Liver (tissue), 9 donors: ENCODE measurements around the gene KRTAP5-1. TPM values are rescaled to one million over a fixed set of nuclear protein-coding genes. Genes with fewer than 3 reads are reported as not detected.

Source experiments
- DNase-seq: peaks from one replicate; pipeline ENCODE4 v3.0.0-alpha.2; 2017; ENCODE audit warnings: low spot score
- H3K27ac ChIP-seq, 2 donors: one replicate each; pipeline ENCODE4 v1.7.0; 2013; ENCODE audit warnings: inconsistent platforms in 2 of 2, low read length in 2 of 2, control low read depth in 1 of 2, low read depth in 1 of 2, mild to moderate bottlenecking in 1 of 2
- H3K27me3 ChIP-seq, 4 donors: one replicate each; pipeline versions ENCODE4 v1.6.1 to v1.7.0; 2013; ENCODE audit warnings: low read length in 3 of 4, inconsistent platforms in 1 of 4, mild to moderate bottlenecking in 1 of 4, moderate library complexity in 1 of 4; ENCODE audit not compliant: control insufficient read depth in 4 of 4, insufficient read depth in 4 of 4
- H3K36me3 ChIP-seq, 4 donors: one replicate each; pipeline versions ENCODE4 v1.6.1 to v1.7.0; 2013; ENCODE audit warnings: low read length in 3 of 4, mild to moderate bottlenecking in 3 of 4, low read depth in 1 of 4, moderate library complexity in 1 of 4; ENCODE audit not compliant: control insufficient read depth in 4 of 4, insufficient read depth in 3 of 4
- H3K4me1 ChIP-seq, 4 donors: one replicate each; pipeline versions ENCODE4 v1.6.1 to v1.7.0; 2013; ENCODE audit warnings: low read length in 3 of 4, mild to moderate bottlenecking in 3 of 4, moderate library complexity in 1 of 4; ENCODE audit not compliant: control insufficient read depth in 4 of 4, insufficient read depth in 4 of 4
- H3K4me3 ChIP-seq, 3 donors: one replicate each; pipeline versions ENCODE4 v1.6.1 to v1.7.0; 2013; ENCODE audit warnings: low read length in 3 of 3, control low read depth in 1 of 3, low read depth in 1 of 3, mild to moderate bottlenecking in 1 of 3
- H3K9ac ChIP-seq, 2 donors: one replicate each; pipeline ENCODE4 v1.7.0; 2013; ENCODE audit warnings: low read length in 2 of 2, mild to moderate bottlenecking in 2 of 2, moderate library complexity in 2 of 2, control low read depth in 1 of 2, low read depth in 1 of 2
- H3K9me3 ChIP-seq, 4 donors: one replicate each; pipeline versions ENCODE4 v1.6.1 to v1.7.0; 2013; ENCODE audit warnings: low read length in 3 of 4; ENCODE audit not compliant: control insufficient read depth in 4 of 4
- EGR1 ChIP-seq, 2 donors: IDR thresholded peaks; 2 replicates each; pipeline ENCODE4 v1.6.1; 2016 to 2018; ENCODE audit warnings: antibody characterized with exemption in 2 of 2, low read depth in 2 of 2
- FOXA1 ChIP-seq: IDR thresholded peaks from 2 replicates; pipeline ENCODE4 v1.6.1; 2016; ENCODE audit warnings: antibody characterized with exemption
- FOXA2 ChIP-seq: IDR thresholded peaks from 2 replicates; pipeline ENCODE4 v1.6.1; 2016; ENCODE audit warnings: antibody characterized with exemption
- GABPA ChIP-seq, 2 donors: IDR thresholded peaks in 1 of 2; conservative IDR thresholded peaks in 1 of 2; 2 replicates each; pipeline ENCODE4 v1.6.1; 2016; ENCODE audit warnings: antibody characterized with exemption in 2 of 2, mild to moderate bottlenecking in 1 of 2, moderate library complexity in 1 of 2
- HNF4A ChIP-seq, 2 donors: conservative IDR thresholded peaks; 2 replicates each; pipeline ENCODE4 v1.6.1; 2016; ENCODE audit warnings: antibody characterized with exemption in 2 of 2, mild to moderate bottlenecking in 2 of 2
- HNF4G ChIP-seq: IDR thresholded peaks from 2 replicates; pipeline ENCODE4 v1.6.1; 2016; ENCODE audit warnings: antibody characterized with exemption
- JUND ChIP-seq, 2 donors: IDR thresholded peaks; 2 replicates each; pipeline ENCODE4 v1.6.1; 2016; ENCODE audit warnings: antibody characterized with exemption in 2 of 2
- NR2F2 ChIP-seq: IDR thresholded peaks from 2 replicates; pipeline ENCODE4 v1.6.1; 2016; ENCODE audit warnings: antibody characterized with exemption
- RAD21 ChIP-seq, 2 donors: IDR thresholded peaks; 2 replicates each; pipeline ENCODE4 v1.6.1; 2016; ENCODE audit warnings: antibody characterized with exemption in 2 of 2, mild to moderate bottlenecking in 2 of 2
- RXRA ChIP-seq, 2 donors: IDR thresholded peaks; 2 replicates each; pipeline ENCODE4 v1.6.1; 2017 to 2018; ENCODE audit warnings: antibody characterized with exemption in 2 of 2, mild to moderate bottlenecking in 1 of 2
- SP1 ChIP-seq: IDR thresholded peaks from 2 replicates; pipeline ENCODE4 v1.6.1; 2018; ENCODE audit warnings: antibody characterized with exemption, mild to moderate bottlenecking
- TAF1 ChIP-seq: conservative IDR thresholded peaks from 2 replicates; pipeline ENCODE4 v1.6.1; 2016; ENCODE audit warnings: antibody characterized with exemption, mild to moderate bottlenecking
- YY1 ChIP-seq: IDR thresholded peaks from 2 replicates; pipeline ENCODE4 v1.6.1; 2016; ENCODE audit warnings: antibody characterized with exemption, mild to moderate bottlenecking
- WGBS: extraction: QIAGEN DNeasy Blood & Tissue Kit; methylation state at CpG from one replicate; pipeline ENCODE4 v1.1.7; 2013; 5-methylcytosine and 5-hydroxymethylcytosine counted together
- polyA plus RNA-seq, 2 donors: library from polyadenylated mRNA; stranded (reverse) in 1 of 2; unstranded in 1 of 2; fragments of 200-250 nt in 1 of 2; fragments of >200 nt in 1 of 2; fragmentation: Nextera tagmentation in 1 of 2; extraction: Ambion mirVana in 1 of 2; gene quantifications; one replicate each; pipeline versions ENCODE4 v1.2.1 to v1.2.3, GENCODE V29; 2013 to 2015
- total RNA-seq, 2 donors: library from RNA; depleted of rRNA; stranded (reverse); fragments of >200 nt; gene quantifications; one replicate each; pipeline ENCODE4 v1.2.3, GENCODE V29; 2014
- TF ChIP-seq, protein P1 (sequence below): fragments of 150-350 bp; IDR thresholded peaks from 2 replicates; pipeline ENCODE4 v1.5.1; 2017; ENCODE audit warnings: improper control_type of control experiment, low read depth, low read length; ENCODE audit not compliant: missing input control
- TF ChIP-seq, protein P2 (sequence below): IDR thresholded peaks from 2 replicates; pipeline ENCODE4 v1.6.1; 2016; ENCODE audit warnings: antibody characterized with exemption
- TF ChIP-seq, protein P3 (sequence below): IDR thresholded peaks from 2 replicates; pipeline ENCODE4 v1.6.1; 2016; ENCODE audit warnings: antibody characterized with exemption
- TF ChIP-seq, protein P4 (sequence below): IDR thresholded peaks from 2 replicates; pipeline ENCODE4 v1.6.1; 2016; ENCODE audit warnings: antibody characterized with exemption
- TF ChIP-seq, protein P5 (sequence below): IDR thresholded peaks from 2 replicates; pipeline ENCODE4 v1.6.1; 2016; ENCODE audit warnings: antibody characterized with exemption, mild to moderate bottlenecking
- donor health status: healthy.
- donor health status: healthy.
- donor health status: healthy.
- donor health status: healthy.
- donor health status: healthy.

KRTAP5-1 gene
- total and polyA plus RNA-seq, 4 donors = not detected

DNA sequence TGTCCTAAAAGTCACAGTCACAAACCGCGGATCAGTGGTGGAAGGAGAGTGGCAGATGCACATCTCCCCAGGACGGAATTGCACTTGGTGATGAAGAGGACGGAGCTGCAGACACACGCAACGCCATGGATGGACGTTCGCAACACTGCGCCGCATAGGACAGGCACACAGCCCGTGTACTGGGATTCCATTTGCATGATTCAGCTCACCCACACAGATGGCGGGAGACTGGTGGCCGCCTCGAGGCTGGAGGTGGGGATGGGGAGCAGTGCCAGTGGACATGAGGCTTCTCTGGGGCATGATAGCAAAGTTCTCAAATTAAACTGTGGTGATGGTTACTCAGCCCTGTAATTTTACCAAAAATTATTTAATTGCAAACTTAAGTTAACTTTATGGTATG, 50.4 kb downstream of the KRTAP5-1 start:
- Histone ChIP-seq H3K27me3 (no peaks in the 10 kb centered on the region), H3K4me1 (peaks cover 0 to 5% (median 0%) of the 10 kb centered on the region in 4 donors), H3K9ac (no peak overlapping the region), H3K27ac (no peak overlapping the region), H3K36me3 (peaks cover 0 to 10% (median 2%) of the 10 kb centered on the region in 4 donors), H3K9me3 (no peaks in the 10 kb centered on the region), H3K4me3 (no peak overlapping the region)
- 92% methylated on average over 14 of the region's 14 CpGs for WGBS
- TF ChIP-seq TAF1 = no peak
- no peak for TF ChIP-seq RAD21 (IDR thresholded peaks at IDR 0.05)
- TF ChIP-seq JUND (IDR thresholded peaks at IDR 0.05) = no peak
- no peak for TF ChIP-seq SP1
- TF ChIP-seq, protein P1, sequence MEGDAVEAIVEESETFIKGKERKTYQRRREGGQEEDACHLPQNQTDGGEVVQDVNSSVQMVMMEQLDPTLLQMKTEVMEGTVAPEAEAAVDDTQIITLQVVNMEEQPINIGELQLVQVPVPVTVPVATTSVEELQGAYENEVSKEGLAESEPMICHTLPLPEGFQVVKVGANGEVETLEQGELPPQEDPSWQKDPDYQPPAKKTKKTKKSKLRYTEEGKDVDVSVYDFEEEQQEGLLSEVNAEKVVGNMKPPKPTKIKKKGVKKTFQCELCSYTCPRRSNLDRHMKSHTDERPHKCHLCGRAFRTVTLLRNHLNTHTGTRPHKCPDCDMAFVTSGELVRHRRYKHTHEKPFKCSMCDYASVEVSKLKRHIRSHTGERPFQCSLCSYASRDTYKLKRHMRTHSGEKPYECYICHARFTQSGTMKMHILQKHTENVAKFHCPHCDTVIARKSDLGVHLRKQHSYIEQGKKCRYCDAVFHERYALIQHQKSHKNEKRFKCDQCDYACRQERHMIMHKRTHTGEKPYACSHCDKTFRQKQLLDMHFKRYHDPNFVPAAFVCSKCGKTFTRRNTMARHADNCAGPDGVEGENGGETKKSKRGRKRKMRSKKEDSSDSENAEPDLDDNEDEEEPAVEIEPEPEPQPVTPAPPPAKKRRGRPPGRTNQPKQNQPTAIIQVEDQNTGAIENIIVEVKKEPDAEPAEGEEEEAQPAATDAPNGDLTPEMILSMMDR = no peak
- TF ChIP-seq, protein P2, sequence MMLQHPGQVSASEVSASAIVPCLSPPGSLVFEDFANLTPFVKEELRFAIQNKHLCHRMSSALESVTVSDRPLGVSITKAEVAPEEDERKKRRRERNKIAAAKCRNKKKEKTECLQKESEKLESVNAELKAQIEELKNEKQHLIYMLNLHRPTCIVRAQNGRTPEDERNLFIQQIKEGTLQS = no peak
- TF ChIP-seq, protein P3, sequence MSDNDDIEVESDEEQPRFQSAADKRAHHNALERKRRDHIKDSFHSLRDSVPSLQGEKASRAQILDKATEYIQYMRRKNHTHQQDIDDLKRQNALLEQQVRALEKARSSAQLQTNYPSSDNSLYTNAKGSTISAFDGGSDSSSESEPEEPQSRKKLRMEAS = no peak
- TF ChIP-seq HNF4G = no peak
- no peak for TF ChIP-seq EGR1 (IDR thresholded peaks at IDR 0.05; ENCODE audit: low read depth in 2 of 2)
- TF ChIP-seq, protein P4, sequence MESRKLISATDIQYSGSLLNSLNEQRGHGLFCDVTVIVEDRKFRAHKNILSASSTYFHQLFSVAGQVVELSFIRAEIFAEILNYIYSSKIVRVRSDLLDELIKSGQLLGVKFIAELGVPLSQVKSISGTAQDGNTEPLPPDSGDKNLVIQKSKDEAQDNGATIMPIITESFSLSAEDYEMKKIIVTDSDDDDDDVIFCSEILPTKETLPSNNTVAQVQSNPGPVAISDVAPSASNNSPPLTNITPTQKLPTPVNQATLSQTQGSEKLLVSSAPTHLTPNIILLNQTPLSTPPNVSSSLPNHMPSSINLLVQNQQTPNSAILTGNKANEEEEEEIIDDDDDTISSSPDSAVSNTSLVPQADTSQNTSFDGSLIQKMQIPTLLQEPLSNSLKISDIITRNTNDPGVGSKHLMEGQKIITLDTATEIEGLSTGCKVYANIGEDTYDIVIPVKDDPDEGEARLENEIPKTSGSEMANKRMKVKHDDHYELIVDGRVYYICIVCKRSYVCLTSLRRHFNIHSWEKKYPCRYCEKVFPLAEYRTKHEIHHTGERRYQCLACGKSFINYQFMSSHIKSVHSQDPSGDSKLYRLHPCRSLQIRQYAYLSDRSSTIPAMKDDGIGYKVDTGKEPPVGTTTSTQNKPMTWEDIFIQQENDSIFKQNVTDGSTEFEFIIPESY = no peak
- no peak for TF ChIP-seq YY1
- TF ChIP-seq RXRA (IDR thresholded peaks at IDR 0.05) = no peak
- TF ChIP-seq HNF4A (conservative IDR thresholded peaks at IDR 0.05) = no peak
- TF ChIP-seq, protein P5, sequence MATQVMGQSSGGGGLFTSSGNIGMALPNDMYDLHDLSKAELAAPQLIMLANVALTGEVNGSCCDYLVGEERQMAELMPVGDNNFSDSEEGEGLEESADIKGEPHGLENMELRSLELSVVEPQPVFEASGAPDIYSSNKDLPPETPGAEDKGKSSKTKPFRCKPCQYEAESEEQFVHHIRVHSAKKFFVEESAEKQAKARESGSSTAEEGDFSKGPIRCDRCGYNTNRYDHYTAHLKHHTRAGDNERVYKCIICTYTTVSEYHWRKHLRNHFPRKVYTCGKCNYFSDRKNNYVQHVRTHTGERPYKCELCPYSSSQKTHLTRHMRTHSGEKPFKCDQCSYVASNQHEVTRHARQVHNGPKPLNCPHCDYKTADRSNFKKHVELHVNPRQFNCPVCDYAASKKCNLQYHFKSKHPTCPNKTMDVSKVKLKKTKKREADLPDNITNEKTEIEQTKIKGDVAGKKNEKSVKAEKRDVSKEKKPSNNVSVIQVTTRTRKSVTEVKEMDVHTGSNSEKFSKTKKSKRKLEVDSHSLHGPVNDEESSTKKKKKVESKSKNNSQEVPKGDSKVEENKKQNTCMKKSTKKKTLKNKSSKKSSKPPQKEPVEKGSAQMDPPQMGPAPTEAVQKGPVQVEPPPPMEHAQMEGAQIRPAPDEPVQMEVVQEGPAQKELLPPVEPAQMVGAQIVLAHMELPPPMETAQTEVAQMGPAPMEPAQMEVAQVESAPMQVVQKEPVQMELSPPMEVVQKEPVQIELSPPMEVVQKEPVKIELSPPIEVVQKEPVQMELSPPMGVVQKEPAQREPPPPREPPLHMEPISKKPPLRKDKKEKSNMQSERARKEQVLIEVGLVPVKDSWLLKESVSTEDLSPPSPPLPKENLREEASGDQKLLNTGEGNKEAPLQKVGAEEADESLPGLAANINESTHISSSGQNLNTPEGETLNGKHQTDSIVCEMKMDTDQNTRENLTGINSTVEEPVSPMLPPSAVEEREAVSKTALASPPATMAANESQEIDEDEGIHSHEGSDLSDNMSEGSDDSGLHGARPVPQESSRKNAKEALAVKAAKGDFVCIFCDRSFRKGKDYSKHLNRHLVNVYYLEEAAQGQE = no peak
- TF ChIP-seq NR2F2 = no peak
- TF ChIP-seq FOXA2 = no peak
- TF ChIP-seq FOXA1 = no peak
- no peak for TF ChIP-seq GABPA (IDR thresholded peaks at IDR 0.05 in 1 of 2, conservative IDR thresholded peaks at IDR 0.05 in 1 of 2)
- no peak for DNase-seq

Other genes with a start within 250 kb of the KRTAP5-1 start
- under 1 TPM; 0.05 to 0.17 TPM for gene BRSK2, start 195.3 kb downstream of the KRTAP5-1 start, total RNA-seq
- not detected for gene BRSK2, start 195.3 kb downstream of the KRTAP5-1 start, polyA plus RNA-seq
- 10 to 100 TPM; 14.2 to 18.5 TPM for gene MOB2, start 98.5 kb downstream of the KRTAP5-1 start, total RNA-seq
- 10 to 100 TPM in 1 of 2 donors, 1 to 10 TPM in 1; 8.3 to 15.5 TPM for gene MOB2, start 98.5 kb downstream of the KRTAP5-1 start, polyA plus RNA-seq
- gene DUSP8, start 13.0 kb downstream of the KRTAP5-1 start, total RNA-seq = under 1 TPM; 0.09 to 0.33 TPM
- under 1 TPM; 0.06 to 0.33 TPM for gene DUSP8, start 13.0 kb downstream of the KRTAP5-1 start, polyA plus RNA-seq
- not detected for gene KRTAP5-2, start 13.0 kb upstream of the KRTAP5-1 start, total RNA-seq
- under 1 TPM in 1 of 2 donors, not detected in 1; 0.08 TPM for gene KRTAP5-2, start 13.0 kb upstream of the KRTAP5-1 start, polyA plus RNA-seq
- not detected for gene KRTAP5-3, start 23.2 kb upstream of the KRTAP5-1 start, total RNA-seq
- gene KRTAP5-3, start 23.2 kb upstream of the KRTAP5-1 start, polyA plus RNA-seq = not detected
- not detected for gene KRTAP5-4, start 36.9 kb upstream of the KRTAP5-1 start, total RNA-seq
- not detected for gene KRTAP5-4, start 36.9 kb upstream of the KRTAP5-1 start, polyA plus RNA-seq
- not detected for gene KRTAP5-5, start 44.5 kb upstream of the KRTAP5-1 start, total RNA-seq
- not detected for gene KRTAP5-5, start 44.5 kb upstream of the KRTAP5-1 start, polyA plus RNA-seq
- gene KRTAP5-6, start 111.9 kb upstream of the KRTAP5-1 start, total RNA-seq = under 1 TPM in 1 of 2 donors, not detected in 1; 0.84 TPM
- gene KRTAP5-6, start 111.9 kb upstream of the KRTAP5-1 start, polyA plus RNA-seq = 1 to 10 TPM in 1 of 2 donors, not detected in 1; 1.2 TPM
- gene IFITM10, start 165.3 kb upstream of the KRTAP5-1 start, total RNA-seq = 1 to 10 TPM in 1 of 2 donors, under 1 TPM in 1; 0.65 to 8.5 TPM
- 1 to 10 TPM in 1 of 2 donors, under 1 TPM in 1; 0.14 to 2.9 TPM for gene IFITM10, start 165.3 kb upstream of the KRTAP5-1 start, polyA plus RNA-seq
- gene CTSD, start 178.6 kb upstream of the KRTAP5-1 start, total RNA-seq = 100 to 1,000 TPM; 310 to 374 TPM
- 100 to 1,000 TPM; 731 to 814 TPM for gene CTSD, start 178.6 kb upstream of the KRTAP5-1 start, polyA plus RNA-seq
- gene SYT8, start 249.7 kb upstream of the KRTAP5-1 start, total RNA-seq = under 1 TPM; 0.17 to 0.28 TPM
- under 1 TPM; 0.43 to 0.99 TPM for gene SYT8, start 249.7 kb upstream of the KRTAP5-1 start, polyA plus RNA-seq